ENCODE data around the gene DMAP1. TPM values are rescaled to one million over a fixed set of nuclear protein-coding genes. Genes with fewer than 3 reads are reported as not detected.

The DMAP1 gene
- total RNA-seq, 2 donors from 2014 or later: 23.0 to 32.1 TPM

GRCh38 chr1:44223187-44223610, 9.9 kb downstream of the DMAP1 start:
- no peak for TF ChIP-seq CTCF (IDR thresholded peaks at IDR 0.05)
- Histone ChIP-seq H3K36me3 (peaks cover 35% of the 10 kb centered on the region), H3K4me1 (no peaks in the 10 kb centered on the region), H3K27me3 (no peaks in the 10 kb centered on the region), H3K27ac (no peak overlapping the region), H3K4me3 (no peak overlapping the region), H3K9me3 (no peaks in the 10 kb centered on the region)
- no peak for DNase-seq (ENCODE audit: low spot score)

GRCh38 chr1:44225761-44226160, 12.5 kb downstream of the DMAP1 start:
- Histone ChIP-seq H3K36me3 (peaks cover 9% of the 10 kb centered on the region), H3K27ac (no peak overlapping the region), H3K4me1 (no peaks in the 10 kb centered on the region), H3K4me3 (no peak overlapping the region), H3K9me3 (no peaks in the 10 kb centered on the region), H3K27me3 (no peaks in the 10 kb centered on the region)
- no peak for DNase-seq (ENCODE audit: low spot score)
- TF ChIP-seq CTCF (IDR thresholded peaks at IDR 0.05): no peak

- no peaks in the 10 kb centered on the region for H3K9me3 ChIP-seq
- no peak for TF ChIP-seq CTCF (IDR thresholded peaks at IDR 0.05)
- no peak overlapping the region for H3K4me3 ChIP-seq
- H3K27me3 ChIP-seq: no peaks in the 10 kb centered on the region
- DNase-seq (ENCODE audit: low spot score): no peak
- no peaks in the 10 kb centered on the region for H3K4me1 ChIP-seq
- no peaks in the 10 kb centered on the region for H3K36me3 ChIP-seq
- no peak overlapping the region for H3K27ac ChIP-seq
Observed at GRCh38 chr1:44227211-44227610, 13.9 kb downstream of the DMAP1 start.

GRCh38 chr1:44228218-44228617, 14.9 kb downstream of the DMAP1 start:
- H3K9me3 ChIP-seq: no peaks in the 10 kb centered on the region
- no peaks in the 10 kb centered on the region for H3K27me3 ChIP-seq
- no peak for DNase-seq (ENCODE audit: low spot score)
- H3K4me3 ChIP-seq: no peak overlapping the region
- TF ChIP-seq CTCF (IDR thresholded peaks at IDR 0.05): no peak
- H3K4me1 ChIP-seq: no peaks in the 10 kb centered on the region
- no peaks in the 10 kb centered on the region for H3K36me3 ChIP-seq
- no peak overlapping the region for H3K27ac ChIP-seq

GRCh38 chr1:44229435-44230167, 16.3 kb downstream of the DMAP1 start:
- no peak for TF ChIP-seq CTCF (IDR thresholded peaks at IDR 0.05)
- Histone ChIP-seq H3K9me3 (no peaks in the 10 kb centered on the region), H3K27ac (no peak overlapping the region), H3K27me3 (no peaks in the 10 kb centered on the region), H3K36me3 (no peaks in the 10 kb centered on the region), H3K4me3 (no peak overlapping the region), H3K4me1 (no peaks in the 10 kb centered on the region)
- no peak for DNase-seq (ENCODE audit: low spot score)

- no peak for TF ChIP-seq CTCF (IDR thresholded peaks at IDR 0.05)
- Histone ChIP-seq H3K9me3 (no peaks in the 10 kb centered on the region), H3K36me3 (no peaks in the 10 kb centered on the region), H3K4me3 (no peak overlapping the region), H3K27ac (no peak overlapping the region), H3K4me1 (no peaks in the 10 kb centered on the region), H3K27me3 (no peaks in the 10 kb centered on the region)
- DNase-seq (ENCODE audit: low spot score): no peak
Observed at GRCh38 chr1:44230796-44231195, 17.5 kb downstream of the DMAP1 start.
